Keratinocyte (primary cell): ENCODE measurements around the gene KLHL10. TPM values are rescaled to one million over a fixed set of nuclear protein-coding genes. Genes with fewer than 3 reads are reported as not detected.

Experiments used
- DNase-seq: peaks from one replicate; pipeline ENCODE4 v3.0.0-alpha.2; 2011; ENCODE audit warnings: low read depth, missing footprints, low spot score
- FAIRE-seq: peaks from 2 replicates; lab custom pipeline; 2011; peaks lifted over from hg19 to GRCh38; lab: Jason Lieb, UNC
- H2AFZ ChIP-seq: 2 replicates; pipeline ENCODE4 v1.6.0; 2012; ENCODE audit warnings: low read length, control low read depth, inconsistent platforms; ENCODE audit not compliant: control insufficient read depth
- H3K27ac ChIP-seq: 2 replicates; pipeline ENCODE4 v1.5.1; 2011; ENCODE audit warnings: low read length; ENCODE audit not compliant: control insufficient read depth, insufficient read depth
- H3K27me3 ChIP-seq: 3 replicates; pipeline ENCODE4 v1.6.0; 2011; ENCODE audit warnings: low read length; ENCODE audit not compliant: control insufficient read depth, insufficient read depth; ENCODE audit errors: extremely low read depth
- H3K36me3 ChIP-seq, 2 experiments: 2 replicates in 1 of 2; 3 replicates in 1 of 2; pipeline ENCODE4 v1.5.1; 2011; ENCODE audit warnings: low read length in 2 of 2, mild to moderate bottlenecking in 1 of 2; ENCODE audit not compliant: control insufficient read depth in 2 of 2, insufficient read depth in 2 of 2; ENCODE audit errors: extremely low read depth in 1 of 2
- H3K4me1 ChIP-seq: 3 replicates; pipeline ENCODE4 v1.5.1; 2011; ENCODE audit warnings: low read length; ENCODE audit not compliant: control insufficient read depth, insufficient read depth; ENCODE audit errors: extremely low read depth
- H3K4me2 ChIP-seq: 3 replicates; pipeline ENCODE4 v1.6.0; 2011; ENCODE audit warnings: low read depth, low read length; ENCODE audit not compliant: control insufficient read depth, insufficient read depth; ENCODE audit errors: extremely low read depth
- H3K4me3 ChIP-seq, 3 experiments: fragments of 200-600 bp in 1 of 3; sonication (generic) in 1 of 3; 2 replicates in 2 of 3; 3 replicates in 1 of 3; pipeline ENCODE4 v1.5.1; 2011 to 2016; ENCODE audit warnings: low read length in 3 of 3, mild to moderate bottlenecking in 3 of 3, control low read depth in 2 of 3, inconsistent platforms in 1 of 3, low read depth in 1 of 3, mixed read lengths in 1 of 3, mixed run types in 1 of 3, moderate library complexity in 1 of 3; ENCODE audit not compliant: control insufficient read depth in 2 of 3, insufficient read depth in 2 of 3; ENCODE audit errors: extremely low read depth in 1 of 3
- H3K79me2 ChIP-seq: 2 replicates; pipeline ENCODE4 v1.6.0; 2012; ENCODE audit warnings: low read length; ENCODE audit not compliant: control insufficient read depth, insufficient read depth
- H3K9ac ChIP-seq: 3 replicates; pipeline ENCODE4 v1.6.0; 2011; ENCODE audit warnings: low read length; ENCODE audit not compliant: control insufficient read depth, insufficient read depth; ENCODE audit errors: extremely low read depth
- H3K9me1 ChIP-seq: 3 replicates; pipeline ENCODE4 v1.6.0; 2011; ENCODE audit warnings: low read length; ENCODE audit not compliant: control insufficient read depth, insufficient read depth; ENCODE audit errors: extremely low read depth
- H3K9me3 ChIP-seq: 2 replicates; pipeline ENCODE4 v1.5.1; 2012; ENCODE audit warnings: low read depth, low read length; ENCODE audit not compliant: control insufficient read depth
- H4K20me1 ChIP-seq: 3 replicates; pipeline ENCODE4 v1.6.0; 2011; ENCODE audit warnings: low read length; ENCODE audit not compliant: control insufficient read depth, insufficient read depth; ENCODE audit errors: extremely low read depth
- CTCF ChIP-seq, 3 experiments: IDR thresholded peaks in 1 of 3; conservative IDR thresholded peaks in 1 of 3; optimal IDR thresholded peaks in 1 of 3; 2 replicates in 2 of 3; 3 replicates in 1 of 3; pipeline versions ENCODE3 to v1.5.1; 2011; ENCODE audit warnings: low read length in 3 of 3, mild to moderate bottlenecking in 3 of 3, moderate library complexity in 2 of 3, control low read depth in 1 of 3, inconsistent platforms in 1 of 3; ENCODE audit not compliant: insufficient read depth in 2 of 3; ENCODE audit errors: extremely low read depth in 1 of 3
- EZH2 ChIP-seq: IDR thresholded peaks from one replicate; pipeline ENCODE4 v1.6.1; 2012; ENCODE audit warnings: inconsistent platforms, mild to moderate bottlenecking, low read length, moderate library complexity
- dilution Hi-C: fragments of 300-500 bp; cut with MboI; formaldehyde crosslinking; loops from one replicate; pipeline ENCODE4 v1.7.0; 2020; ENCODE audit warnings: low sequenced_read_pairs; ENCODE audit not compliant: extremely low pct_ligation_motif_present
- polyA plus RNA-seq, 5 experiments: library from polyadenylated mRNA; depleted of rRNA in 3 of 5; stranded (reverse) in 3 of 5; stranded (forward) in 1 of 5; unstranded in 1 of 5; fragments of >200 nt; gene quantifications; 1 replicate in 1 of 5; 2 replicates in 3 of 5; 3 replicates in 1 of 5; pipeline versions ENCODE4 v1.2.1 to v1.2.3, GENCODE V29; 2011 to 2012; ENCODE audit warnings: missing spikeins in 2 of 5, low read depth in 1 of 5, low replicate concordance in 1 of 5

The KLHL10 gene
- polyA plus RNA-seq, 1 donor (not counting 4 experiments of a cell fraction or from before 2014, with no cell fraction given) = 0.21 TPM

GRCh38 chr17:41870097-41870496 is 32.5 kb downstream of the KLHL10 start:
- H3K27me3 ChIP-seq = no peaks in the 10 kb centered on the region
- peaks cover 6% of the 10 kb centered on the region for H3K4me1 ChIP-seq
- no peak overlapping the region for H3K9ac ChIP-seq
- DNase-seq (no peak), FAIRE-seq (no peak)
- H3K9me1 ChIP-seq = no peaks in the 10 kb centered on the region
- no peak overlapping the region for H3K4me2 ChIP-seq
- H4K20me1 ChIP-seq = no peaks in the 10 kb centered on the region
- no peaks in the 10 kb centered on the region for H3K79me2 ChIP-seq
- H3K4me3 ChIP-seq = no peak overlapping the region
- H3K27ac ChIP-seq = no peak overlapping the region
- TF ChIP-seq CTCF (optimal IDR thresholded peaks at IDR 0.05 in 1 of 3, IDR thresholded peaks at IDR 0.05 in 1 of 3, conservative IDR thresholded peaks at IDR 0.05 in 1 of 3; ENCODE audit: extremely low read depth in 1 of 3, insufficient read depth in 2 of 3, low read length in 3 of 3) (no peak), EZH2 (no peak)
- H3K9me3 ChIP-seq = no peaks in the 10 kb centered on the region
- H3K36me3 ChIP-seq = peaks cover 51 to 63% of the 10 kb centered on the region in 2 experiments
- dilution Hi-C loops = no loop called here
- no peak overlapping the region for H2AFZ ChIP-seq

- Histone ChIP-seq H3K79me2 (no peaks in the 10 kb centered on the region), H4K20me1 (no peaks in the 10 kb centered on the region), H3K9me1 (no peaks in the 10 kb centered on the region), H3K4me3 (no peak overlapping the region), H3K4me2 (no peak overlapping the region), H3K27ac (no peak overlapping the region), H3K36me3 (peaks cover 51 to 63% of the 10 kb centered on the region in 2 experiments), H3K4me1 (peaks cover 6% of the 10 kb centered on the region), H2AFZ (no peak overlapping the region), H3K9me3 (no peaks in the 10 kb centered on the region), H3K27me3 (no peaks in the 10 kb centered on the region), H3K9ac (no peak overlapping the region)
- dilution Hi-C loops = no loop called here
- no peak for DNase-seq
- no peak for FAIRE-seq
- TF ChIP-seq EZH2 = no peak
- TF ChIP-seq CTCF (optimal IDR thresholded peaks at IDR 0.05 in 1 of 3, IDR thresholded peaks at IDR 0.05 in 1 of 3, conservative IDR thresholded peaks at IDR 0.05 in 1 of 3; ENCODE audit: extremely low read depth in 1 of 3, insufficient read depth in 2 of 3, low read length in 3 of 3) = no peak
These were observed 33.0 kb downstream of the KLHL10 start for GRCh38 chr17:41870627-41871026.
